Glomerular visceral epithelial cell (primary cell): ENCODE measurements around the gene INIP.

ENCODE experiments used
- DNase-seq: peaks from one replicate; pipeline ENCODE4 v3.0.0-alpha.2; 2016; ENCODE audit errors: extremely low spot score

The INIP gene, protein sequence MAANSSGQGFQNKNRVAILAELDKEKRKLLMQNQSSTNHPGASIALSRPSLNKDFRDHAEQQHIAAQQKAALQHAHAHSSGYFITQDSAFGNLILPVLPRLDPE

DNA sequence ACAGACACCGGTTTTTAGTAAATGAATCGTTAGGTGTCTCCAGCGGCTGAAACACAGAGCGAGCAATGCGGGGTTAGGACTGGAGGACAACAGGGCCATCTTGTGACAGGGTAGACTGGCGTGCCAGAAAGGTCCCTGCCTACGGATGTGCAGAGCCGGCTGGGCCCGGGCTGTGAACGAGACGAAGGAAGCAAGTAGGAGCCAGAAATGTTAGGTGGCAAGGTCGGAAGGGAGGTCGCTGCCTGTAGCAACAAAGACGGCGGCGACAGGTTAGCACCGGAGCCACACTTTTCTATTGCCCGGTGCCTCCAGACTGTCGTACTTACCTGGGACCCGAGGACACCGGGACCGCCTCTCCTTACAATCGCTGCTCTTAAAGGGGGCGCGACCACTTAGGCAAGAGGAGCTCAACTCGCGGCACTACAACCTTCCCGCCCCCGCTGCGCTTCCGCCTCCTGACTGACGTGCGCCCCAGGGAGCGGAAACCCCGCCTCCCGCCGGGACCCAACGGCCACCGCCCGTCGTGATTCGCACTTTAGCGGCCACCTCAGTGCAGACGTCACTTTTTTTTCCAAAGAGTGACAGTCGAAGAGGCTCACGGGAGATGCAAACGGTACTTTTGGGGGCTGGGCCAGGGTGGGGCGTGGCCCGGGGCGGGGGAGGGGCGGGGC lies at the start of gene INIP:
Gene INIP, minus strand, starts transcription at position 457 of the 671 bp plus-strand sequence. CDS start 1,632 bp downstream, outside the sequence.
- DNase-seq, result peak; percentile 97

DNA sequence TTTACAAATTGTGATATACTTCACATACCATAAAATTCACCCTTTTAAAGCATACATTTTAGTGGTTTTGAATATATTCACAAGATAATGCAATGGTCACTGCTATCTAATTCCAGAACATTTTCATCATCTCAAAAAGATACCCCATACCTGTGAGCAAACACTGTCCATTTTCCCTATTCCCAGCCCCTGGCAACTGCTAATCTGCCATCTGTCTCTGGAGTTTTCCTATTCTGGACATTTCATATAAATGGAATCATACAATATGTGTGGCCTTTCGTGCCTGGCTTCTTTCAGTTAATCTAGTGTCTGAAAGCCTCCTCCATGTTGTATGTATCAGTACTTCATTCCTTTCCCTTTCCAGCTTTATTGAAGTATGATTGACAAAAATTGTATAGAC lies 47.4 kb upstream of the INIP start:
- no peak for DNase-seq

DNA sequence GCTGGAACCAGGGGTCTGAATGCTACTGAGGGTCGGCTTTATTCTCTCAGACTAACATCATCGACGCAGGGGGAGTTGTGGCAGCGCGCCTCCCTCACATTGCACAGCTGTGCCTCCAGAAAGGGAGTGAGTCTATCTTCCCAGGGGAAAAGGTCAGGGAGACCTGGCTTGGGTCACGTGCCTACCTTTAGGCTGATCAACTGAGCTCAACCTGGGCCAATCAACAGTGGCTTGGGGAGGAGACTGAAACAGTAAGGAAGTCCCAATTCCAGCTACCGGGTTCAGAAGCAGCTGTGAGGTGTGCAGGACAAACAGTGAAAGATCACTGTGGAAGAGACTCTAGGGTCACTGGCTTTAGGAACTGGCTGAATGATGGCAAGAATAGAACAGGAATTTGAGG lies 46.9 kb upstream of the INIP start:
- DNase-seq, result no peak

DNA sequence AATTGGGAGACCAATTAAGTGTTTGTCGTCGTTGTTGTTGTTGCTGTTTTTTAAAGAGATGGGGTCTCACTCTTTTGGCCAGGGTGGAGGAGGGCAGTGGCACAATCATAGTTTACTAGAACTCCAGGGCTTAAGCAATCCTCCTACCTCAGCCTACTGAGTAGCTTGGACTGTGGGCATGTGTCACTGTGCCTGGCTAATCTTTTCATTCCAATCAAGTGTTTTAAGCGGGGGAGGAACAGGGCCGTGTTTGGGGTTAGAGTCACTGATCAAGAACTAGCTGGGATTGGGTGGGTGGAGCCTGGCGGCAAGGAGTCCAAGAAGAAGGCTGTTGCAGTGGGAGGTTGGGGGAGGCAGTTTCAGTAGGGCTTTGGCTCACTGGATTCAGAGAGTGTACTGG lies 46.4 kb upstream of the INIP start:
- peak; percentile 62 for DNase-seq

DNA sequence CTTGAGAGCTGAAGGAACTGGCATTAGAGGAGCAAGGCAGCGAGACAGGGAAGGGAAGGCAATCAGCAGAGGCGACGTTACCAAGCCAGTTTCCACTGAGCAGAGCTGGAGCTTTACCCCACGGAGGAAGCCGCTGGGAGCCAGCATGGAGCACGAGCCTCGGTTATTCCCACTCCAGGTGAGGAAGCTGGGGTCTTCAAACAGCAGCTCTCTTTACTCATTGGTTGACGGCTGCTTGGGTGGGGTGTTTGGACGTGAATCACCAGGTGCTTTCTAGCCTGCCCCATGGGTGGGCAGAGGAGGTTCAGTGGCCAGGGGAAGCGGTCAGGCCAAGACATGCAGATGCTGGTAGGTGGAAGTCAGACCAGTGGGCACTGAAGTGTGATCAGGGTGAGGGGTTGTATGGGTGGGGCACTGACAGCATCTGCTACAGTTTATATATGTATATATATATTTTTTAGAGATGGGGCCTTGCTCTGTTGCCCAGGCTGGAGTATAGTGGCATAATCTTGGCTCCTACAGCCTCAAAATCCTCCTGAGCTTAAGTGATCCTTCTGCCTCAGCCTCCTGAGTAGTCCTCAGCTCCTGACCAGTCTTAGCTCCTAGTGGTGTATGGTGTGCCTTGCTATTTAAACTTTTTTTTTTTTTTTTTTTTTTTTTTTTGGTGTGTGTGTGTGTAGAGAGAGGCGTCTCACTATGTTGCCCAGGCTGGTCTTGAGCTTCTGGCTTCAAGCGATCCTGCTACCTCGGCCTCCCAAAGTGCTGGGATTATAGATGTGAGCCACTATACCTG lies 45.0 kb upstream of the INIP start:
- DNase-seq, result no peak

DNA sequence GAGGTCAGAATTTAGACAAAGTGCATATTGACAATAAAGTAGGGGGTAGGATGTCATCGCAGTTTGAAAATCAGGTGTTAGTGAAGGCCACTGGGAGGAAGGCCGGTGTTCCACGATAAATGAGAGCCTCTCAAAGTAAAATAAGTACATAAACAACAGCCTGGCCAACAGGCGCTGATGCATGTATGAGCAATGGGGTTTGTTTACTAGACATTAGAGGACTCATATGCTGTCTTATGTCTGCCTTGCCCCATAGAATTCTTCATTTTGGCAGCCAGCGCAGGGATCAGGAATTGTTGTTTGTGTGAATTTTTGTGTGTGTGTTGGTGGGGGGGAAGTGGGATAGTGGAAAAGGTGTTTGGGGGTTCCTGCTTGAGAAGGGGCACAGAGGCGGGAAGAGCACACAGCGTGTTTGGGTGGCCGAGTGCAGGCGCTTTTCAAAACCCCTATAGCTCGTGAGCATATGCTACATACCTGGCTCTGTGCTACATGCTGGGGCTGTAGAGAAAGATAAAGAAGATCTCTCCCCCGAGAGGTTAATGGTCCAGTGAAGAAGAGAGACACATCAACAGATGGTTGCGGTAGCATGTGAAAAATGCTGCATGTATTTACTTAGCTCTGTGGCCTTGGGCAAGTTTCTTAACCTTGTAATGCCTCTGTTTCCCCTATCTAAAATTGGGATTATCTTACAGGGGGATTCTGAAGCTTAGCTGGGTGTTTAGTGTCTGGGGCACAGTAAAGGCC lies 44.2 kb upstream of the INIP start:
- DNase-seq, result no peak

DNA sequence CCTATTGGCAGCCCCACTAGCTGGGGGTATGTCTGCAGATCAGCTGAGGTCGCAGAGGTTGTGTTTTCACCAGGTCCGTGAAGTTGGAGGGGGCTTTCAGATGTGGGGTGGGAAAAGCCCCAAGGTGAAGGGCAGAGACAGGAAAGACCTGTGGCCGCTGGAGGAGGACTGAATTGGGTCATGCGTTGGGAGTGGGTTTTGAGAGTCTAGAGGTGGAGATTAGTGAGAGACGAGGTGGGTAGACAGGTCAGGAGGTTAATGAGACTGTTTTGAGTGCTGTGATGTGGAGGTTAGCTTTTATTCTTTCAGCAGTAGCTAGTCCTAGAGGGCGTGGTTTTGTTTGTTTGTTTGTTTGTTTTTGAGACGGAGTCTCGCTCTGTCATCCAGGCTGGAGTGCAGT lies 42.9 kb upstream of the INIP start:
- no peak for DNase-seq

DNA sequence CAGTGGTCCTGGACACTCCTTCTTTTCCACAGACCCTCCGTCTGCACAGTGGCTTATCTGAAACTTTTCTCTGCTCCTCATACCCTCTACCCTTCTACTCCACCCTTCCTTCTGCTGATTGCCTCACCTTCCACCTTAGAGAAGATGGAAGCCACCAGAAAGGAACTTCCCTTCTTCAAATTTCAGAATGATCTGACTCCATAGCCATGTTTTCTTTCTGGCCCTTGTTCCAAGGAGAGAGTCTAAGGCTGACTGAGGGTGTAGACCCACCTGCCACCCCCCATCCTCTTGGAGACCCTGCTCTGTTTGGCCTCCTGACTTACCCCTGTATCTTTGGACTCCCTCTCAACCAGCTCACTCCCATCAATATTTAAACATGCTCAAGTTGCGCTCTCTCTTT lies 40.0 kb upstream of the INIP start:
- no peak for DNase-seq

DNA sequence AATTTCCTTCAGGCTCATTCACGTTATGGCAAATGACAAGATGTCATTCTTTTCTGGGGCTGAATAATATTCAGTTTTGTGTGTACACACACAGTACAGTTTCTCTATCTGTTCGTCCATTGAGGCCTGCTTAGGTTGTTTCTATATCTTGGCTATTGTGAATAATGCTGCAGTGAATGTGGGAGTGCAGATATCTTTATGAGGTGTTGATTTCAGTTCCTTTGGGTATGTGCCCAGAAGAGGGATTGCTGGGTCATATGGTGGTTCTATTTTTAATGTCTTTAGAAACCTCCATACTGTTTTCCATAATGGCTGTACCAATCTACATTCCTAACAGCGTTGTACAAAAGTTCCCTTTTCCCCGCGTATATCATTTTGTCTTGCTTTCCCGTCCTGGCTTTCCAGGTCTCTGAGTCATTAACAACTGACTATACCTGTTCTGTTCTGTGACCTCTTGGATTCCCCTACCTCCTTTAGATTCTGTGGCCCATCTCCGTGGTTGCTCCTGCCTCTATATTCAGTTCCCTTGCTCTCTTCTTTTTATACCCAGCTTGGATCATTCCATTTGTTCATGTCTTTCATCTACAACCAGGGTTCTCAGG lies 39.5 kb upstream of the INIP start:
- DNase-seq, result no peak

DNA sequence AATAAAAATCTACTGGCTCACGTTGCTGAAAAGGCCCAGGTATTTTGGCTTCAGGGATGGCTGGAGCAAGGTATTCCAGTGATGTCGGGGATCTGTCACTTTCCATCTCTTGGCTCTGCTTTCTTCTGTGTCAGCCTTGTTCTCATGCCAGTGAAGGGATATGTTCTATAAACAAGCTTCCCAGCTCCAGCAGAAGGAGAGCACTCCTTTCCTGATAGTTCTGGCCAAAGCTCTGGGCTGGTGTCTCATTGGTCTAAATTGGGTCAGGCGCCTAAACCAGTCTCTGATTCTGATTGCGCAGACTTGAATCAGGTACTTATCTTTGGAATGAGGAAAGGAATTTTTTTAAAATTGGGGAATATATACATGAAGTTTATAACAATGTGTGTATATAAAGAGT lies 37.8 kb upstream of the INIP start:
- DNase-seq, result no peak

DNA sequence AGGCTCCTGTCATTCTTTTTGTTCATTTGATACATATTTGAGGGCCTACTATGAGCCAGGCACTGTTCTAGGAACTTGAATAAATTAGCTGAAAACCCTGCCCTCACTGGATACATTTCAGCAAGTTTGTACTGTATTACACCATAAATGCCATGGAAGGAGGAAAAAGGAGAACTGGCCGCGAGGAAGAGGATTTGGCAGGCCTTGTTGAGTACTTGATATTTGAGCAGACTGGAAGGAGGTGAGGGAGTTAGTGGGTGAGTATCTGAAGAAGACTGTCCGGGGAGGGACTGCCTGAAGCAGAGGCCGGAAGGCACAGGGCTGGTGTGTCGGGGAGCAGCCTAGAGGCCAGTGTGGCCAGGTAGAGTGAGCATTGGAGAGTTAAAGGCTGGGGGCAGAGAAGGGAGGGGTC lies 37.1 kb upstream of the INIP start:
- DNase-seq, result no peak

DNA sequence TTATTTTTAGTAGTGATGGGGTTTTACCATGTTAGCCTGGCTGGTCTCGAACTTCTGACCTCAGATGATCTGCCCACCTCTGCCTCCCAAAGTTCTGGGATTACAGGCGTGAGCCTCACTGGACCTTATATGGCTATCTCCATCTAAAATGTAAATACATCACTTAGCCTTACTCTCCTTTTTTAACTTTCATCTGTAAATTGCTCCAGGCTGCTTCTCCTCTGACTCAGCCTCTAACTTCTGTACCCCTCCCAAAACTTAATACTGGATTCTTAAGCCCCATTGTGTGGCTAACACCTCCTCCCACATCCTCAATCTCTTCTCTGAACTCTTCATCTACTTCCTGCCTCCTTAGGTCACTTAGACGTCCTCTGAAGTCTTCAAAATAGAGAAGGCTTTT lies 36.7 kb upstream of the INIP start:
- no peak for DNase-seq

DNA sequence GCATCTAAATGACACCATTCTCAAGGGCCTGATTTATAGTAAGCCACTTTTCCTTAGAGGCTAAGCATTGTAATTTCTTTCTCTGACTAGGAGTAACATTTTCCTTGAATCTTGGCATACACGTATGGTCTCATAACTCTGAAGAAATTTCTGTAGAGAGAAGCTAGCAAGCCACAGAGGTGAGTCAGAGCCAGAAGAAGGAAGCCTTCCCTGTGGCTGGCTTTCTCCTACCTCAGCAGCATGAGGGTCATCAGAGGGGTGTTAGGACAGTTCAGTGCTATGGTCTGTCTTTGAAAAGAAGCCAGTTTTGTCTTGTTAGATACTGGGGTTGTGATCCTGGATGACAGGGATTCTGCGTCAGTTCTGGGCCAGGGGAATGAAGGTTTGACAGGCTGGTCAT lies 35.8 kb upstream of the INIP start:
- DNase-seq, result peak; percentile 78

DNA sequence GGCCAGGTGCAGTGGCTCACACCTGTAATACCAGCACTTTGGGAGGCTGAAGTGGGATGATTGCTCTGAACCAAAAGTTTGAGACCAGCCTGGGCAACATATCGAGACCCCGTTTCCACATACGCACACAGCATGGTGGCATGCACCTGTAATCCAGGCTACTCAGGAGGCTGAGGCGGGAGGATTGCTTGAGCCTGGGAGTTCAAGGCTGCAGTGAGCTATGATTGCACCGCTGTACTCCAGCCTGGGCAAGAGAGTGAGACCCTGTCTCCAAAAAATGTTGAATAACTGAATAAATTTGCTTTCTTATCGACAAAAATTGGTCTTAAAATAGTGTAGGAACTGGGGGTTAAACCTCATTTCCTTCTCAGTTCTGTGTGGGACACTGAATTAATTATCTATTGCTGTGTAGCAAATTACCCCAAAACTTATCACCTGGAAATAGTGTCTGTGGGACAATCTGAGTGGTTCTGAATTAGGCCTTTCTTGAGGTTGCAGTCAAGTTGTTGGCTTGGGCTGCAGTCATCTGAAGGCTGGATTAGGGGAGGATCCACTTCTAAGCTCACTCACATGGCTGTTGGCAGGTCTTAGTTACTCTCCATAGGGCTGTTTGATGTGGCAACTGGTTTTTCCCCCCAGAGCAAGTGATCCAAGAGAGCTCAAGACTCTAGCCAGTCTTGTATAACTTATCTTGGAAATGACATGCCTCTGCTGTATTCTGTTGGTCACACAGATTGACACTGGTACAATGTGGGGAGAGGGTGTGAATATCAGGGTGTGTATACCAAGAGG lies 34.6 kb upstream of the INIP start:
- no peak for DNase-seq

DNA sequence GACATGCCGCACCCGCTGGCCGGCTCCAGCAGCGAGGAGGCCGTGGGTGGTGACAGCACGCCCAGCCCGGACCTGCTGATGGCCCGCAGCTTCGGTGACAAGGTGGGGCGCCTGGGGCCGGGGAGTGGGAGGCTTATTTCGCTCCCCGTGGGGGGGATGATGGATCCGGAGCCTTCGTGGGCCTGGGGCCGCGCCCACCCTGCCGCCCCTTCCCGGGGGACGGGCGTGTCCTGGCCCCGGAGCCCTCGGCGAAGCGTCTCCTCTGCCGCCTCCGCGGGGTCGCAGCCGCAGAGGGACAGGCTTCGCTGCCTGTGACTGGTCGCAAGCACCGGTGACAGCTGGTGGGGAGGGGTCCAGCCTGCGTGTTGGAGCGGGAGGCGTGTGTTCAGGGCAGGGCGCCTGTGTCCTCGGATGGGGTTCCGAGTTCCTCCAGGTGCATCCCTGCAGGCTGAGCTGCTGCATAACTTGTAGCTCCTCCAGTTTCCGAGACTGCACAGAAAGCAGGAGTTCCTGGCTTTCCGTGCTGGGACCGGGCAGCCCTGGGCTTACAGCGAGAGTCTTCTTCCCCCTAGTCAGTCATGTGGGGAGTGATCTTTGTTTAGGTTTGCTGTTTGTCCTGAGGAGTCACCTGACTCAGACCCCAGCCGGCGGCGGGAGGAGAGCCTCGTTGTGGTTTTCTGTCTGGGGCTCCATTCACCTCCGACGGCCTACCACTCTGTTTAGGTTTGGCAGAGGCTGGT lies 33.3 kb upstream of the INIP start:
- DNase-seq, result peak; percentile 87

DNA sequence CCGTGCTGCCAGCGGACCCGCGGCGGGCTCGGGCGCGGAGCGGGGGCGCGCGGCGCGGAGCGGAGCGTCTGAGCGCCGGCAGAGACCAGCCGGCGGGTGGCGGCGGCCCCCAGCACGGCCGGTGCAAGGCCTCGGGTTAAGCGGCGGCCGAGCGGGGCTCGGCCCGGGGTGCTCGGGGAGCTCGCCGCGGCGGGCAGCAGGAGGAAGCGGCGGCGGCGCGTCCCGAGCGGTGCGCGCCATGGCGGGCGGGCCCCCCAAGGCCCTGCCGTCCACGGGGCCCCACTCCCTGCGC lies 32.8 kb upstream of the INIP start:
- DNase-seq, result no peak

DNA sequence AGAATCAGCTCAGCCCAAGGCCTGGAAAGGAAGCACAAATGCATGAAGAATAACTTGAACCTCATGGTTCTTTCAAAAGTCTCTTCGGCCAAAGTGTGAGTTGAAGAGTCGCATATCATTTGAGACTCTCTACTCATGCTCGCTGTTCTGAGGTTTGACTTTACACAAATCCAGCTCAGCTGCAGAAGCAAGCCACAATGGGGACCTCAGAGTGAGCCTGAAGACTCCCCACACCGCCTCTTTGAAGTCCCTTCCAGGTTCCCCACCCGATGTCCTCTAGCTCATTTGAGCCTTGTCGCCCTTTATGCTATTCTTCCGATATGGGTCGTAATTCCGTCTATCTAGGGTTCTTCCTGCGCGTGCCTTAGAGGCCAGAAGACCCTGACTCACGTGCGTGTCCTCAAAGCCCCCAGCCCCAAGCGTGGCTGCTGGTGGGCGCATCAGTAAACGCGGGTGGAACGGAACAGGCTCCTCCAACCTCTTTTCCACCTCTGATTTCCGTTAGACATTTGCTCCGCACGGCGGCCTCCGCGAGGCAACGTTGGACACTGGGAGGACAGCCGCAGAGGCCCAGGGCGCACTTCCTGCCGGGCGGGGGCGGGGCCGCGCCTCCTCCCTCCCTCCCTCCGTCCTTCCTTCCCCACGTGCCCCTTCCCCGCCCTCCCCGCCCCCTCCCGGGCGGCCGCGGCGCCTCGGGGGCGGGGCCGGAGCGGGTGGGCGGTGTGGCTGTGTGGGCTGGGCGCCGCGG lies 32.3 kb upstream of the INIP start, which contains the start of gene SNX30:
Gene SNX30, plus strand, starts transcription at position 745 of the 748 bp plus-strand sequence. CDS start 242 bp downstream, outside the sequence.
- peak; percentile 95 for DNase-seq

DNA sequence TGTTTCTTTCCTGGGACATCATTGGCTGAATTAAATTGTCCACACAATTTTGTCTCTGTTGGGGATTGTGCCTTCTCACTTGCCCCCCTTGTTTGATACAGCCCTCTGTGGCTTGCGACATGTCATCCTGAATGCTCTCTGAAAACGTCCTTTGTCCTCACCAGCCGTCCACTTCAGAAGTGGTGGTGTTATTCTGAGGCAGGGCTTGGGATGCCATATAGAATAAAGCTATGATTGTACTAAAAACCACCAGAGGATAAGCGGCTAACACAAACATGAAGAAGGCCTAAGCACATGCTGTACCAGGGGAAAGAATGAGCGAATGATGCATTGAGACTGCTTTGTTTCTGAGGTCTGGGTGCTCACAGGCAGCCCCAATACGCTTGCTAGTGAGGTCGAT lies 29.2 kb upstream of the INIP start:
- no peak for DNase-seq

DNA sequence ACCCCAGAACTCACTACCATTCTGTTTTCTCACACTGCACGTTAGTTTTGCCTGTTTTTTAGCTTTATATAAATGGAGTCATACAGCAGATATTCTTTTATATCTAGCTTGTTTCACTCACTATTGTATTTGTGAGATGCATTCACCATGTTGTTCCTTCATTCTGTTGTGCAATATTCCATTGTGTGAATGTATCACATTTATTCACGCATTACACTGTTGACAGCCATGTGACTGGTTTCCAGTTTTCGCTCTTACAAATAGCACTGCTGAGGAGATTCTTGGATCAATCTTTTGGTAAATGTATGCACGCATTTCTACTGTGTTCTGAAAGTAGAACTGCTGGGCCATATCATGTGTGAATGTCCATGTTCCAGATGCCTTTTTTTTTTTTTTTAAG lies 26.3 kb upstream of the INIP start:
- DNase-seq, result no peak
